Neural cell (in vitro differentiated cells): ENCODE data around the gene GPRIN1.

ENCODE experiments used
- CTCF ChIP-seq: fragments of 450-650 bp; IDR thresholded peaks from 2 replicates; pipeline ENCODE4 v1.5.1; 2014; ENCODE audit warnings: antibody characterized with exemption, mild to moderate bottlenecking, moderate library complexity; ENCODE audit not compliant: poor library complexity, severe bottlenecking
- EZH2 ChIP-seq: fragments of 200-600, 300-800 bp; shearing (Covaris generic), sonication (generic); IDR thresholded peaks from 2 replicates; pipeline ENCODE4 v1.6.1; 2014; ENCODE audit warnings: antibody characterized with exemption, low read length, borderline replicate concordance, mild to moderate bottlenecking; ENCODE audit not compliant: insufficient read depth, poor library complexity, severe bottlenecking
- TAF1 ChIP-seq: IDR thresholded peaks from 2 replicates; pipeline ENCODE4 v1.6.1; 2012; ENCODE audit warnings: low read depth

- TF ChIP-seq EZH2 (no peak), CTCF (no peak), TAF1 (no peak)
These were observed 16.6 kb downstream of the GPRIN1 start for GRCh38 chr5:176593273-176593869.
